HG03520 (cell line): ENCODE data around the gene INTS13.
"Not testable (repeated sequence)": the region's sequence is repeated elsewhere in the genome, so short reads cannot be mapped to it uniquely, and the experiment has no call there.

ENCODE experiments used
- ATAC-seq: cut with Tn5 transposase; IDR thresholded peaks from one replicate; pipeline ENCODE4 v1.9.1; 2021; ENCODE audit warnings: mild to moderate bottlenecking, moderate library complexity; ENCODE audit not compliant: unreplicated experiment

The INTS13 gene

GRCh38 chr12:26935636-26936378 is 2.0 kb downstream of the INTS13 start:
- ATAC-seq: no peak

GRCh38 chr12:26929590-26929989 is 8.2 kb downstream of the INTS13 start:
- ATAC-seq: no peak

- no peak for ATAC-seq
Observed at GRCh38 chr12:26928661-26929060, 9.1 kb downstream of the INTS13 start.

GRCh38 chr12:26921886-26922285 is 15.9 kb downstream of the INTS13 start:
- no peak for ATAC-seq

GRCh38 chr12:26919216-26919555 is 18.6 kb downstream of the INTS13 start:
- no peak for ATAC-seq

GRCh38 chr12:26918321-26919215 is 19.2 kb downstream of the INTS13 start:
- no peak for ATAC-seq

GRCh38 chr12:26906704-26907103 is 31.1 kb downstream of the INTS13 start:
- ATAC-seq: no peak

- no peak for ATAC-seq
Observed at GRCh38 chr12:26906024-26906423, 31.8 kb downstream of the INTS13 start.

- not testable (repeated sequence) for ATAC-seq
Observed at GRCh38 chr12:26903396-26903795, 34.4 kb downstream of the INTS13 start.

GRCh38 chr12:26896913-26897312 is 40.9 kb downstream of the INTS13 start:
- no peak for ATAC-seq

- ATAC-seq: no peak
Observed at GRCh38 chr12:26895672-26896071, 42.1 kb downstream of the INTS13 start.

- no peak for ATAC-seq
Observed at GRCh38 chr12:26891704-26892103, 46.1 kb downstream of the INTS13 start.

GRCh38 chr12:26890784-26891183 is 47.0 kb downstream of the INTS13 start:
- ATAC-seq: no peak

- peak; percentile 78 for ATAC-seq
Observed at GRCh38 chr12:26884765-26885576, 52.8 kb downstream of the INTS13 start.

GRCh38 chr12:26880625-26881024 is 57.2 kb downstream of the INTS13 start:
- no peak for ATAC-seq

GRCh38 chr12:26878661-26879119 is 59.1 kb downstream of the INTS13 start:
- peak; percentile 50 for ATAC-seq

- ATAC-seq: peak; percentile 65
Observed at GRCh38 chr12:26874501-26875296, 63.1 kb downstream of the INTS13 start.

- no peak for ATAC-seq
Observed at GRCh38 chr12:26872625-26873024, 65.2 kb downstream of the INTS13 start.

- no peak for ATAC-seq
Observed at GRCh38 chr12:26871985-26872384, 65.8 kb downstream of the INTS13 start.
